Thyroid gland (tissue), 4 donors: ENCODE measurements around the gene CFAP46.

ENCODE experiments used
- POLR2A ChIP-seq, 2 donors: fragments of 450-650 bp; IDR thresholded peaks; one replicate each; pipeline ENCODE4 v1.6.1; 2017; ENCODE audit warnings: antibody characterized with exemption in 2 of 2, mild to moderate bottlenecking in 2 of 2, moderate library complexity in 1 of 2
- TF ChIP-seq, protein P1 (sequence below), 6 experiments: fragments of 200-600 bp in 3 of 6; fragments of 450-650 bp in 3 of 6; sonication (generic) in 3 of 6; IDR thresholded peaks; one replicate each; pipeline ENCODE4 v1.5.1; 2016 to 2019; ENCODE audit warnings: antibody characterized with exemption in 6 of 6, mild to moderate bottlenecking in 2 of 6, inconsistent platforms in 1 of 6, moderate library complexity in 1 of 6

DNA sequence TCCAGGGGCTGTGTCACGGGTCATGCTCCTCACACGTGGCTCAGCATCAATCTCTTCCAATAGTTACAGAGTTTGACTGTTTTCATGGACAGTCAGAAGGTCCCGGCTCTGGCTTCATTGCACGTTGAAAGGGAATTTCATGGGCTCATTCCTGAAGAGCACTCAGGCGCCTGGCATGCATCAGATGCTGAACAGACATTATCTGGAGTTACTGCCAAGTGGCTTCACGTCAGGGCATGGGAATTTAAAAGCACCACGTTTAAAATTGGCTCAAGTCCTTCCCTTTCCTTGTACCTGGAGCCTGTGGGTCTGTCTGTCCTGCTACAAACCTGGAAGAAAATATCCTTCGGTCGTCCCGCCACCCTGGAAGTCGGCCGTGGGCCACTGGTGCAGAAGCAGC, 50.4 kb downstream of the CFAP46 start:
- TF ChIP-seq, protein P1, sequence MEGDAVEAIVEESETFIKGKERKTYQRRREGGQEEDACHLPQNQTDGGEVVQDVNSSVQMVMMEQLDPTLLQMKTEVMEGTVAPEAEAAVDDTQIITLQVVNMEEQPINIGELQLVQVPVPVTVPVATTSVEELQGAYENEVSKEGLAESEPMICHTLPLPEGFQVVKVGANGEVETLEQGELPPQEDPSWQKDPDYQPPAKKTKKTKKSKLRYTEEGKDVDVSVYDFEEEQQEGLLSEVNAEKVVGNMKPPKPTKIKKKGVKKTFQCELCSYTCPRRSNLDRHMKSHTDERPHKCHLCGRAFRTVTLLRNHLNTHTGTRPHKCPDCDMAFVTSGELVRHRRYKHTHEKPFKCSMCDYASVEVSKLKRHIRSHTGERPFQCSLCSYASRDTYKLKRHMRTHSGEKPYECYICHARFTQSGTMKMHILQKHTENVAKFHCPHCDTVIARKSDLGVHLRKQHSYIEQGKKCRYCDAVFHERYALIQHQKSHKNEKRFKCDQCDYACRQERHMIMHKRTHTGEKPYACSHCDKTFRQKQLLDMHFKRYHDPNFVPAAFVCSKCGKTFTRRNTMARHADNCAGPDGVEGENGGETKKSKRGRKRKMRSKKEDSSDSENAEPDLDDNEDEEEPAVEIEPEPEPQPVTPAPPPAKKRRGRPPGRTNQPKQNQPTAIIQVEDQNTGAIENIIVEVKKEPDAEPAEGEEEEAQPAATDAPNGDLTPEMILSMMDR (IDR thresholded peaks at IDR 0.05) = no peak
- TF ChIP-seq POLR2A (IDR thresholded peaks at IDR 0.05) = peak in 1 of 2 donors; percentile 37
